ENCODE measurements around the gene SLC35F6.

GRCh38 chr2:26746934-26747333 is 17.1 kb upstream of the SLC35F6 start:
- no peak for TF ChIP-seq CTCF (IDR thresholded peaks at IDR 0.05)
- TF ChIP-seq EZH2 (IDR thresholded peaks at IDR 0.05; ENCODE audit: borderline replicate concordance, insufficient read depth, low read depth, low read length, poor library complexity, severe bottlenecking), result no peak

All from B cell (primary cell).